HK-2 (cell line): ENCODE data around the gene EDDM3A.
A peak's percentile ranks its signal among the peaks of the same experiment; 100 is the strongest.
"Not testable (repeated sequence)": the region's sequence is repeated elsewhere in the genome, so short reads cannot be mapped to it uniquely, and the experiment has no call there.

Source experiments
- DNase-seq: peaks from one replicate; pipeline ENCODE4 v3.0.0-alpha.2; 2018; ENCODE audit not compliant: unreplicated experiment

EDDM3A gene

GRCh38 chr14:20745571-20746358 is at the start of gene EDDM3A:
TSS of gene EDDM3A (plus strand) at chr14:20745887. CDS start at chr14:20747581, 1,694 bp downstream.
- no peak for DNase-seq

- DNase-seq: no peak
Measured at GRCh38 chr14:20696764-20697163, 48.9 kb upstream of the EDDM3A start.

- peak; percentile 49 for DNase-seq
Measured at GRCh38 chr14:20697273-20698017, 48.2 kb upstream of the EDDM3A start.

- no peak for DNase-seq
Measured at GRCh38 chr14:20698018-20698329, 47.7 kb upstream of the EDDM3A start.

- DNase-seq: no peak
Measured at GRCh38 chr14:20698934-20699333, 46.8 kb upstream of the EDDM3A start.

- DNase-seq: no peak
Measured at GRCh38 chr14:20699931-20700330, 45.8 kb upstream of the EDDM3A start.

GRCh38 chr14:20700965-20701364 is 44.7 kb upstream of the EDDM3A start:
- DNase-seq: not testable (repeated sequence)

GRCh38 chr14:20706657-20707355 is 38.9 kb upstream of the EDDM3A start:
- DNase-seq: no peak

- no peak for DNase-seq
Measured at GRCh38 chr14:20707622-20708021, 38.1 kb upstream of the EDDM3A start.

- DNase-seq: no peak
Measured at GRCh38 chr14:20711261-20711660, 34.4 kb upstream of the EDDM3A start.

- DNase-seq: no peak
Measured at GRCh38 chr14:20711685-20712084, 34.0 kb upstream of the EDDM3A start.

- DNase-seq: no peak
Measured at GRCh38 chr14:20712904-20713303, 32.8 kb upstream of the EDDM3A start.

- DNase-seq: no peak
Measured at GRCh38 chr14:20714593-20715250, 31.0 kb upstream of the EDDM3A start.

GRCh38 chr14:20719777-20720176 is 25.9 kb upstream of the EDDM3A start:
- DNase-seq: no peak

GRCh38 chr14:20720741-20721140 is 24.9 kb upstream of the EDDM3A start:
- DNase-seq: no peak

GRCh38 chr14:20722016-20722415 is 23.7 kb upstream of the EDDM3A start:
- DNase-seq: no peak

GRCh38 chr14:20723488-20723887 is 22.2 kb upstream of the EDDM3A start:
- DNase-seq: no peak

GRCh38 chr14:20726121-20726520 is 19.6 kb upstream of the EDDM3A start:
- DNase-seq: not testable (repeated sequence)

GRCh38 chr14:20726531-20726930 is 19.2 kb upstream of the EDDM3A start:
- no peak for DNase-seq

- no peak for DNase-seq
Measured at GRCh38 chr14:20730891-20731290, 14.8 kb upstream of the EDDM3A start.

- no peak for DNase-seq
Measured at GRCh38 chr14:20732477-20732876, 13.2 kb upstream of the EDDM3A start.

GRCh38 chr14:20732979-20733635 is 12.6 kb upstream of the EDDM3A start:
- DNase-seq: no peak
